Activated naive CD8-positive, alpha-beta T cell treated with anti-CD3 and anti-CD28 coated beads, Interleukin-2, amount 10 ng/mL, durations not matched to agents 7 days and 5 days (primary cell): ENCODE measurements around the gene MRPL44. TPM values are rescaled to one million over a fixed set of nuclear protein-coding genes. Genes with fewer than 3 reads are reported as not detected.

Source experiments
- ATAC-seq: fragments of 150-1000 bp; cut with Tn5 transposase; one replicate; pipeline ENCODE4 v1.10.0; 2021; ENCODE audit warnings: low read depth, moderate library complexity
- POLR2A ChIA-PET: fragments of 350-600 bp; sonication (Branson Sonifier 250); formaldehyde crosslinking; loops from one replicate; lab custom pipeline; 2021; ENCODE audit warnings: antibody characterized with exemption; lab: Charles Lee
- DNase-seq: peaks from one replicate; pipeline ENCODE4 v3.0.0; 2021
- H3K27ac Mint-ChIP-seq: one replicate; pipeline ENCODE4 v1.8.0; 2022; ENCODE audit warnings: mild to moderate bottlenecking, mixed read lengths
- H3K27me3 Mint-ChIP-seq: one replicate; pipeline ENCODE4 v1.8.0; 2022; ENCODE audit warnings: mild to moderate bottlenecking, moderate library complexity, mixed read lengths
- H3K36me3 Mint-ChIP-seq: one replicate; pipeline ENCODE4 v1.8.0; 2021; ENCODE audit warnings: mild to moderate bottlenecking, mixed read lengths
- H3K4me1 Mint-ChIP-seq: one replicate; pipeline ENCODE4 v1.8.0; 2021; ENCODE audit warnings: mixed read lengths
- H3K4me3 Mint-ChIP-seq: one replicate; pipeline ENCODE4 v1.8.0; 2022; ENCODE audit warnings: mild to moderate bottlenecking, moderate library complexity, mixed read lengths
- H3K9me3 Mint-ChIP-seq: one replicate; pipeline ENCODE4 v1.8.0; 2021; ENCODE audit warnings: mixed read lengths
- total RNA-seq, 2 experiments: library from RNA; stranded (reverse); gene quantifications; one replicate each; pipeline ENCODE4 v1.2.3, GENCODE V29; 2021

MRPL44 gene
- total RNA-seq, 2 experiments from 2014 or later, result 28.3 to 29.0 TPM

DNA sequence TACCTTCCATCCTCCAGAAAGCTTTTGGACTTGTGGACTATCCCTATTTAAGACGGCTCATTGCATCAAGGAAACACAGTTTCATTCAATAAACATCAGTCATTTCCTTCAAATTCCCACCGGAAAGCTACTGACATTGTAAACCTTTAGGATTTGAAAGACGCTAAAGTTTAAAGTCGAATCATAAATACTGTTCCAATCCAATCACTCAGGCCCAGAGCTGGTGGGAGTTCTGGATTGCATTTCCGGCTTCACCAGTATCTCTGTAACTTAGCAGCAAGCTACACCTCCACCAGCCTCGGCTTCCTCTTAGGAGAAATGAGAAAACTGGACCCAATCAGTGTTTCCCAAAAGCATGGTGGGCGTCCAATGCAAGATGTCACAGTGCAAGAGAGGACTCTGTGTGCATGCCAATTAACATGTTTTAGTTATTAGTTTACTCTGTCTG lies 13.7 kb upstream of the MRPL44 start:
- ATAC-seq, result no peak
- Mint-ChIP-seq H3K9me3 (no peaks in the 10 kb centered on the region), H3K27ac (peak overlapping the region; percentile 96), H3K27me3 (no peaks in the 10 kb centered on the region), H3K4me3 (peak overlapping the region; percentile 94), H3K4me1 (peaks cover 42% of the 10 kb centered on the region), H3K36me3 (peaks cover 28% of the 10 kb centered on the region)
- POLR2A ChIA-PET, result interaction anchor here (4.4 kb wide), 1 partner anchor 12 kb away, joined by 35 read pairs; the partner anchor contains the start of gene MRPL44
- DNase-seq, result no peak

DNA sequence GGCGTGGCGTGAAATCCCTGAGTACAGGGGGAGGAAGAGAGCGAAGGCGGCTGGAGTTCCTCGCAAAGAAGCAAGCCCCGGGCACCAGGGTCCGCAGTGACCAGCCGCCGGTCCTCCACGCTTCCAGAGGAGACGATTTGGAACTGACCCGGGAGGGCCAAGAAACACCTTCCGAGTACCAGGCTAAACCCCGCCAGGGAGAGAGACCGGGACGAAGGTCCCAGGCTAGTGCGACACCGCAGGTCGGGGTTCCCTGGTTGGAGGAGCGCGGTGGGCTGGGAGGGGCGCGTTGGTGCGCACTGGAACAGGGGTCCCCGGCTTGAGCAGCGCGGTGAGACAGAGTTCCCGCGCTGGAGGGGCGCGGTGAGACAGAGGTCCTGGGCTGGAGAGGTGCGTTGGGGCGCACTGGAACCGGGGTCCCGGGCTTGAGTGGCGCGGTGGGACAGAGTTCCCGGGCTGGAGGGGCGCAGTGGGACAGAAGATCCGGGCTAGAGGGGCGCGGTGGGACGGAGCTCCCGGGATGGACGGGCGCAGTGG lies 13.0 kb upstream of the MRPL44 start:
- ATAC-seq (peak; percentile 9), DNase-seq (peak; percentile 59)
- POLR2A ChIA-PET, result interaction anchor here (0.6 to 4.4 kb wide), 5 partner anchors 8 to 181 kb away, joined by 4 to 35 read pairs (median 5); partner anchors contain the start of gene MRPL44
- H3K4me3 Mint-ChIP-seq, result peak overlapping the region; percentile 94
- H3K36me3 Mint-ChIP-seq, result peaks cover 25% of the 10 kb centered on the region
- peaks cover 41% of the 10 kb centered on the region for H3K4me1 Mint-ChIP-seq
- H3K9me3 Mint-ChIP-seq, result no peaks in the 10 kb centered on the region
- H3K27ac Mint-ChIP-seq, result peak overlapping the region; percentile 96
- H3K27me3 Mint-ChIP-seq, result no peaks in the 10 kb centered on the region

DNA sequence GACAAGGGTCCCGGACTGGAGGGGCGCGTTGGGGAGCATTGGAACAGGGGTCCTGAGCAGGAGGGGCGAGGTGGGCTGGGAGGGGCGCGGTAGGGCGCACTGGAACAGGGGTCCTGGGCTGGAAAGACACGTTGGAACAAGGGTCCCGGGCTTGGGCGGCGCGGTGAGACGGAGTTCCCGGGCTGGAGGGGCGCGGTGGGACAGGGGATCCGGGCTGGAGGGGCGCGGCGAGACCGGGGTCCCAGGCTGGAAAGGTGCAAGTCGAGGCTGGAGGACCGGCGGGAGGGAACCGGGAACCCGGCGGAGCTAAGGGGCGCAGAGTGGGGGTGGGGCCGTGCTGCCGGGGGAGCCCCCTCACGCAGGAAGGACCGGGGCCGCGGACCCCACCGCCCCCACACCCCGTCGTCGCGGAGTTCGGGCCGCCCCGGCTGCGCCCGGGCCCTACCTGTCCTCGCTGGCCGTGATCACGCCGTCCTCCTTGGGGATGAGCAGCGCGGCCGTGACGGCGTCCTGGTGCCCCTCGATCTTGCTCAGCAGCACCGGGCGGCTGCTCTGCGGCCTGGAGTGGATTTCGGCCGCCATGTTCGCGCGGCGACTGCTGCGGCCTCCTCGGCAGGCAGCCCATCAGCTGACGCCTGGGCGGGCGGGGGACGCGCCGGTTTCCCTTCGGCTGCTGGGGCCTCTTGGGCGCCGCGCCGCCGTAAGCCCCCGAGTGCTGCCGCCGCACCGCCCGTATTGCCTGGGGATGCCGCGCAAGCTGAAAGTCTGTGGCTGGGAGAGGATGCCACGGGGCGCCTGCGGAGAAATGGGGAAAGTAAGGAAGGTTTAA lies 12.3 kb upstream of the MRPL44 start, which contains the start of gene WDFY1:
Gene WDFY1 (minus strand): TSS at position 633 of the 829 bp plus-strand sequence. CDS start 51 bp downstream, at position 582.
- Mint-ChIP-seq H3K36me3 (peaks cover 18% of the 10 kb centered on the region), H3K27ac (peak within 1 kb of the TSS; percentile 96), H3K9me3 (no peaks in the 10 kb centered on the region), H3K27me3 (no peaks in the 10 kb centered on the region), H3K4me1 (peaks cover 41% of the 10 kb centered on the region), H3K4me3 (peak within 1 kb of the TSS; percentile 94)
- POLR2A ChIA-PET, result interaction anchor here (0.6 to 4.4 kb wide), 9 partner anchors 9 to 182 kb away, joined by 3 to 35 read pairs (median 5); partner anchors contain the start of gene MRPL44
- DNase-seq (peak; percentile 88), ATAC-seq (peak; percentile 85)

DNA sequence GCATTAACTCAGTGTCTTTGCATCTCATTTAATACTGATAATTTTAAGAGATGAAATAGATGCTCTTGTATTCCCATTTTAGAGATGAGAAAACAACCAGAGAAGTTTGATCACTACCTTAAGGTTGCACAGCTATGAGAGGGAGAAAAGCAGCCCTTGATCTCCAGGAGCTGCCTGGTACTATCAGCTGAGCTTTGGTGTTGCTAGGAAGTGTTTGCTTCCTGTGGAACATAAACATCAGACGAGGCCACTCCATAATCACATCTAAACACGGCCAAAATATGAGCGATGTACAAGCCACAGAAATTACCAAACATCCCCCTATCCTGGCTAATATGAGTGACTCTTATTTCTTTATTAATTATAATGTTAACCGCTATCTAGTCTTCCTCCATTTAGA lies 11.5 kb upstream of the MRPL44 start:
- peaks cover 17% of the 10 kb centered on the region for H3K36me3 Mint-ChIP-seq
- H3K9me3 Mint-ChIP-seq, result no peaks in the 10 kb centered on the region
- DNase-seq, result no peak
- H3K4me1 Mint-ChIP-seq, result peaks cover 45% of the 10 kb centered on the region
- H3K4me3 Mint-ChIP-seq, result peak overlapping the region; percentile 94
- no peaks in the 10 kb centered on the region for H3K27me3 Mint-ChIP-seq
- peak overlapping the region; percentile 92 for H3K27ac Mint-ChIP-seq
- POLR2A ChIA-PET, result interaction anchor here (1.0 to 4.4 kb wide), 7 partner anchors 10 to 49 kb away, joined by 3 to 35 read pairs (median 5); partner anchors contain the start of gene MRPL44
- no peak for ATAC-seq

DNA sequence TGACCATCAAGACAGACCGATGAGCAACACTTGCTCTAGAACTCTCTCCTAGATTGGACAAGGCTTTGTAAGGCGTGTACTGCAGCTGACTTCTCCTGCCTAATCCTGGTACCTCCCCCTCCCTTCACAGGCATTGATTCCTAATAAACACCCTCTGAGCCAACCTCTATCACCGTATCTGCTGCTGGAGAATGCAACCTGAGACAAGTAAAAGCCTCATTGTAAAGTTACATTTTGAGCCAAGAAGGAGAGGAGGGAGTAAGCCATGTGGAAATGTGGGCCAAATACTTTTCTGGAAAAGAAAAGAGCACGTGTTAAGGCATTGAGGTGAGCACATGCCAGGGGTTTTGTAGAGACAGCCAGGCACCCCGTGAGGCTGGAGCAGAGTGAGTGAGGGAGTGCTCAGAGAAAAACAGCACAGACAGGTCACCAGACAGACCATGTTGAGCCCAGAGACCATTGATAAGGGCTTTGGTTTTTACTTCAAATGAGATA lies 9.5 kb upstream of the MRPL44 start:
- Mint-ChIP-seq H3K27ac (peak overlapping the region; percentile 84), H3K36me3 (peaks cover 19% of the 10 kb centered on the region), H3K4me1 (peaks cover 47% of the 10 kb centered on the region), H3K4me3 (no peak overlapping the region), H3K9me3 (no peaks in the 10 kb centered on the region), H3K27me3 (no peaks in the 10 kb centered on the region)
- POLR2A ChIA-PET, result no interaction called here
- no peak for ATAC-seq
- no peak for DNase-seq

DNA sequence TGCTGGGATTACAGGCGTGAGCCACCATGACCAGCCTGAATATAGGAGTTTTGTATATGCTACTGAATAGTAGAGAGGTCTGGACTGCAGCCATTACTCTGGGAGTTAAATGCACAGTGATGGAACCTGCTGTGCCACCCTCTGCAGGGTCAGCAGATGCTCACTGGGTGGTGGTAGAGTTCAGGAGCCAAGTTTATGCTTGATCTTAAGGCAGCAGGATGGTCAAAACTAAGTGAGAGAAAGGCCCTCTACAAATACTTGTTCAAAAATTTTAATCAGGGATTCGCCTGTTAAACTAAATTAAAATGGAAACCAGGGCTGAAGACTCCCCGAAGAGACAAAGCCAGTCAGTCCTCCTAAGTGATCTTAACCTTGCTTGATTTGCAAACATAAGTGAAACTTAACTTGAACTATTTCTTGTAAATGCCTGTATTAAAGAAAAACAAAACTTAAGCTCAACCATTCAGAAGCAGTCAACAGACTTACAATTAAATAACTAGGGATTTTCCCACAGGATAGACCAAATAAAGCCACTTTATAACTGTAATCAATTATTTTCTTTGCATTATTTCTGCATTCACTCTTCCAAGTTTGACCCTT lies 7.9 kb upstream of the MRPL44 start:
- POLR2A ChIA-PET, result interaction anchor here (0.6 to 1.3 kb wide), 2 partner anchors 20 to 81 kb away, joined by 3 to 4 read pairs; no protein-coding TSS in a partner anchor
- Mint-ChIP-seq H3K4me1 (peaks cover 42% of the 10 kb centered on the region), H3K27me3 (no peaks in the 10 kb centered on the region), H3K36me3 (peaks cover 15% of the 10 kb centered on the region), H3K9me3 (no peaks in the 10 kb centered on the region), H3K27ac (peak overlapping the region; percentile 87), H3K4me3 (no peak overlapping the region)
- no peak for DNase-seq
- ATAC-seq, result peak; percentile 5

DNA sequence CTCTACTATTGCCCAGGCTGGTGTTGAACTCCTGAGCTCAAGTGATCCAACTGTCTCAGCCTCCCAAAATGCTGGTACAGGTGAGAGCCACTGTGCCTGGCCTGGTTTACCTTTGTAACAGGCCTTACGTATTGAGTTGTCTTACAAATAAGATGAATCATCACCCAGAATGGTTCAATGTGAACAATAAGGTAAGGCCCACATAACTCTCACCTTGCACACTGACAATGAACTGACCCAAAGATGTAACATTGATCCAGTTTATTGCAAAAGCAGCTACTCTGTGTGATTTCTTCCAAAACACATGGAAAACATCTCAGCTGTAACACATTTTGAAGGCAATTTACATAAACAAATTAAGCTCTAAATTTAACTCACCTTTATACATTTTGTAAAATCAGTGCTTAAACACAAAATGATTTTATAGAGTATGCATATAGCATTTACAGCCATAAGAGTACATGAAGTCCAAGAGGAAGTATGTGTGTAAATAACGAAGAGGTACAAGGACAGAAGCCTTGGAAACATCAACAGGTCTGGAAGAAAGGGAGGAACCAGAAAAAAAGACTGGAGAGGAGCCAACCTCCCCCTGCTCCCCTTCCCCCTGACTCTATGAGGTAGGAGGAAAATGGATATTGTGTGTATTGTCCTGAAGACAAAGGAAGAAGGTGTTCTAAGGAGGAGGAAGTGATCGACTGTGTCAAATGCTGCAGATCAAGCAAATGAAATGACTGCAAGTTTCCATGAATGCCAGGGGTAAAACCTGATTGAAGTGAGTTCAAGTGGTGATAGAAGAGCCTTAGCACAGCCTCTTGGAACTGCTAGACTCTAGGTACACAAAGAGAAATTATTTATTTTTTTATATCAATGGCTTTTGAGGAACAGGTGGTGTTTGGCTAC lies 6.6 kb upstream of the MRPL44 start:
- peaks cover 15% of the 10 kb centered on the region for H3K36me3 Mint-ChIP-seq
- peaks cover 43% of the 10 kb centered on the region for H3K4me1 Mint-ChIP-seq
- peak overlapping the region; percentile 87 for H3K27ac Mint-ChIP-seq
- POLR2A ChIA-PET, result interaction anchor here (0.6 to 1.3 kb wide), 3 partner anchors 9 to 113 kb away, joined by 4 to 5 read pairs (median 5); partner anchors contain the start of gene AP1S3
- H3K9me3 Mint-ChIP-seq, result no peaks in the 10 kb centered on the region
- no peak overlapping the region for H3K4me3 Mint-ChIP-seq
- ATAC-seq (no peak), DNase-seq (no peak)
- H3K27me3 Mint-ChIP-seq, result no peaks in the 10 kb centered on the region

DNA sequence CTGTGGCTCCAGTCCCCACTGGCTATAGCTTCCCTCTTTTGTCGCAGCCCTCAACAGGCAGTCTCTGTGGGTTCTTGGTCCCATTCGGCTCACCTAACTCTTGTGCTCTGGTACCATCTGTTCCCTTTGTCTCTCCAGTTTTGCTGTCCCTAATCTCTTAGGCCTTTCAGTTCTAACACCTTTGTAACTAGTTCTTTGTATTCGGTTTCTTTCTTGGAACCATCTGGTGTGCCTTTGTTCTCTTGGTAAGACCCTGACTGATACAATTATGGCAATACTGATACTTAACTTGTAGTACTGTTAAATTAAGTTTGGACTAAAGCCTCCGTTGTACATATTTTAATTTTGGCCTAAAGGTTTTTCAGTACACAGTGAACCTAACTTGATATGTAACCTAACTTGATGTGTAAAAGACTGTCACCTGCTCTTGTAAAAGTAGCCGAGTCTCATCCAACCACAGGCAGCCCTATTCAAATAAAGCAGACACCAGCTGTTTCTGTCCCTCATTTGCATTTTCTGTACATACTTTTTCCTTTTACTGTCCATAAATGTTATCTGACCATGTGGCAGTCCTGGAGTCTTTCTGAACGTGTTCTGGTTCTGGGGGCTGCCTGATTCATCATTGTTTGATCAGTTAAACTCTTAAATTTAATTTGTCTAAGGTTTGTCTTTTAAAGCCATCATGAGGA lies 4.8 kb upstream of the MRPL44 start:
- Mint-ChIP-seq H3K27ac (peak overlapping the region; percentile 70), H3K27me3 (no peaks in the 10 kb centered on the region)

DNA sequence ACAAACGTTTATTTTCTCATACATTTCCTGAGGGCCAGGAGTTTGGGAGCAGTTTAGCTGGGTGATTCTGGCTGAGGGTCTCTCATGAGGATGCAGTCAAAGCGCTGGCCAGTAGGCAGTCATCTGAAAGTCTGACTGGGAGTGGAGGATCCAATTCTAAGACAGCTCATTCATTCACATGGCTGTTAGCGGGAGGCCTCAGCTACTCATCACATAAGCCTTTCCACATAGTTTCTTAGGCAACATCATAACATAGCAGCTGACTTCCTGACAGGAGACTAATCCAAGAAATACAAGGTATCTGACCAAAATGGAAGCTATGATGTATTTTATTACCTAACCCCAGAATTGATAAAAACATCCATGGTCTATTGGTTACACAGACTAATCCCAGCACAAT lies 2.9 kb upstream of the MRPL44 start:
- ATAC-seq (no peak), DNase-seq (no peak)
- Mint-ChIP-seq H3K9me3 (no peaks in the 10 kb centered on the region), H3K27ac (no peak overlapping the region), H3K36me3 (peaks cover 10% of the 10 kb centered on the region), H3K4me3 (no peak overlapping the region), H3K4me1 (peaks cover 42% of the 10 kb centered on the region), H3K27me3 (no peaks in the 10 kb centered on the region)
- POLR2A ChIA-PET, result interaction anchor here (4.4 to 5.2 kb wide), 2 partner anchors 10 to 13 kb away, joined by 14 to 35 read pairs; partner anchors contain the start of gene WDFY1

More for the DNA sequence above, 4.8 kb upstream of the MRPL44 start:
- DNase-seq (no peak), ATAC-seq (no peak)
- peaks cover 15% of the 10 kb centered on the region for H3K36me3 Mint-ChIP-seq
- peaks cover 44% of the 10 kb centered on the region for H3K4me1 Mint-ChIP-seq
- no peaks in the 10 kb centered on the region for H3K9me3 Mint-ChIP-seq
- H3K4me3 Mint-ChIP-seq, result no peak overlapping the region
- POLR2A ChIA-PET, result interaction anchor here (0.5 kb wide), 1 partner anchor 173 kb away, joined by 3 read pairs; no protein-coding TSS in a partner anchor

DNA sequence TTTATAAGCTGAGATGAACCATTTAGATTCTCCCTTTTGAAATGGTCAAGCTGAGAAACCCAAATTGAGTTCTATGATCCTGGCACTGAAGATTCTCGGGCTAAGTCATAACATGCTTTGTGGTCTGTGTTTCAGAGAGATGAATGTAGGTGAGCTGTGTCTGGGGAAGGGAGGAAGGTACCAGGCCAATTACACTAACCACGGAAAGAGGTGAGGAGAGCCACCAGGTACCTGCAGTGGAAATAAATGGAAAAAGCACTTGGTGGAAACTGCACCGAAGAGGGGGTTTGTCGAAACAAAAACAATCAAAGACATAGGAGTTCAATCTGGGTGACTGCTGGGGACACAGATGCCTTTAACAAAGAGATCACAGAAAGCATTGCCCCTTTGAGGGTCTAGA lies 963 bp upstream of the MRPL44 start:
- Mint-ChIP-seq H3K27me3 (no peaks in the 10 kb centered on the region), H3K36me3 (peaks cover 21% of the 10 kb centered on the region), H3K27ac (peak overlapping the region; percentile 78), H3K9me3 (no peaks in the 10 kb centered on the region), H3K4me1 (peaks cover 47% of the 10 kb centered on the region), H3K4me3 (peak overlapping the region; percentile 52)
- DNase-seq (no peak), ATAC-seq (no peak)
- POLR2A ChIA-PET, result interaction anchor here (1.0 to 5.2 kb wide), 4 partner anchors 11 to 629 kb away, joined by 3 to 35 read pairs (median 8); partner anchors contain the start of genes CUL3 and WDFY1

DNA sequence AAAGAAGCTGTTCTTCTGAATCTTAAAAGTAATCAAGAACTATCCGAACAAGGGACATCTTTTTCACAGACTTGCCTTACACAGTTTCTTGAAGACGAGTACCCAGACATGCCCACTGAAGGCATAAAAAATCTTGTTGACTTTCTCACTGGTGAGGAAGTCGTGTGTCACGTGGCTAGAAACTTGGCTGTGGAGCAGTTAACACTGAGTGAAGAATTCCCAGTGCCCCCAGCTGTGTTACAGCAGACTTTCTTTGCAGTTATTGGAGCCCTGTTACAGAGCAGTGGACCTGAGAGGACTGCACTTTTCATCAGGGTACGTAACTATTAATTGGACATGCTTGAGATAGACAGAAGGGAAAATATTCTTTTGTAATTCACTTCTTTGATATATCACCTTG lies 2.4 kb downstream of the MRPL44 start:
- Mint-ChIP-seq H3K36me3 (peaks cover 26% of the 10 kb centered on the region), H3K27ac (no peak overlapping the region), H3K27me3 (no peaks in the 10 kb centered on the region), H3K4me3 (peak overlapping the region; percentile 70), H3K9me3 (no peaks in the 10 kb centered on the region), H3K4me1 (peaks cover 48% of the 10 kb centered on the region)
- POLR2A ChIA-PET, result no interaction called here
- DNase-seq, result no peak
- ATAC-seq, result no peak
